Hippocampal formation (tissue), 2 donors: ENCODE data around the gene ETV5.
"Not testable (repeated sequence)": the region's sequence is repeated elsewhere in the genome, so short reads cannot be mapped to it uniquely, and the experiment has no call there.

Source experiments
- DNase-seq, 2 donors: peaks; one replicate each; lab custom pipeline; 2025; lab: John Stamatoyannopoulos, UW

ETV5 gene

GRCh38 chr3:186067360-186068242 lies 41.3 kb downstream of the ETV5 start:
- no peak for DNase-seq

- no peak for DNase-seq
Observed at GRCh38 chr3:186060222-186060621, 48.7 kb downstream of the ETV5 start.

- DNase-seq = no peak
Observed at GRCh38 chr3:186059192-186059591, 49.7 kb downstream of the ETV5 start.

- no peak for DNase-seq
Observed at GRCh38 chr3:186058225-186058624, 50.7 kb downstream of the ETV5 start.

GRCh38 chr3:186057594-186057993 lies 51.3 kb downstream of the ETV5 start:
- no peak for DNase-seq

- DNase-seq = no peak
Observed at GRCh38 chr3:186054792-186055352, 54.0 kb downstream of the ETV5 start.

GRCh38 chr3:186053954-186054791 lies 54.7 kb downstream of the ETV5 start:
- DNase-seq = peak in 1 of 2 donors; percentile 16

- DNase-seq = no peak
Observed at GRCh38 chr3:186052096-186052840, 56.6 kb downstream of the ETV5 start.

- DNase-seq = no peak
Observed at GRCh38 chr3:186049001-186049400, 59.9 kb downstream of the ETV5 start.

- DNase-seq = no peak
Observed at GRCh38 chr3:186048119-186048518, 60.8 kb downstream of the ETV5 start.

GRCh38 chr3:186046838-186047237 lies 62.1 kb downstream of the ETV5 start:
- DNase-seq = no peak

- DNase-seq = peak; percentile 78 to 93
Observed at GRCh38 chr3:186044968-186045367, 63.9 kb downstream of the ETV5 start.

- DNase-seq = no peak
Observed at GRCh38 chr3:186044427-186044826, 64.5 kb downstream of the ETV5 start.

- DNase-seq = no peak
Observed at GRCh38 chr3:186042521-186043202, 66.2 kb downstream of the ETV5 start.

- DNase-seq = no peak
Observed at GRCh38 chr3:186042036-186042435, 66.9 kb downstream of the ETV5 start.

GRCh38 chr3:186038360-186038759 lies 70.5 kb downstream of the ETV5 start:
- DNase-seq = no peak

GRCh38 chr3:186035277-186035676 lies 73.6 kb downstream of the ETV5 start:
- DNase-seq = no peak

GRCh38 chr3:186032321-186032720 lies 76.6 kb downstream of the ETV5 start:
- no peak for DNase-seq

GRCh38 chr3:186025993-186026392 lies 82.9 kb downstream of the ETV5 start:
- not testable (repeated sequence) for DNase-seq

GRCh38 chr3:186025161-186025560 lies 83.7 kb downstream of the ETV5 start:
- no peak for DNase-seq

GRCh38 chr3:186024210-186024609 lies 84.7 kb downstream of the ETV5 start:
- peak in 1 of 2 donors; percentile 74 for DNase-seq
